HCT116 (cell line): ENCODE measurements around the gene TDRD12. TPM values are rescaled to one million over a fixed set of nuclear protein-coding genes. Genes with fewer than 3 reads are reported as not detected.

ENCODE experiments used
- ATAC-seq: fragments of 200-7000 bp; cut with Tn5 transposase; 2 replicates; pipeline ENCODE4 v1.9.1; 2020; ENCODE audit warnings: mild to moderate bottlenecking, moderate library complexity
- BruUV-seq: library from RNA; stranded (reverse); fragments of 400-500 nt; replicated peaks from 2 replicates; lab custom pipeline; 2021; lab: Mats Ljungman, UMichigan
- CTCF ChIA-PET: fragments of 300-600 bp; sonication (Branson Sonifier 250); formaldehyde crosslinking; loops from one replicate; lab custom pipeline; 2021; ENCODE audit warnings: antibody characterized with exemption; lab: Charles Lee
- POLR2A ChIA-PET: fragments of 300-600, 350-600 bp; sonication (Branson Sonifier 250); formaldehyde crosslinking; loops from one replicate; lab custom pipeline; 2021; ENCODE audit warnings: antibody characterized with exemption; lab: Charles Lee
- RAD21 ChIA-PET, 2 experiments: fragments of 300-600 bp; sonication (Branson Sonifier 250); formaldehyde crosslinking; loops; one replicate each; lab custom pipeline; 2023; ENCODE audit warnings: low total read pairs in 2 of 2; ENCODE audit not compliant: uncharacterized antibody in 2 of 2, unreplicated experiment in 2 of 2, low non-redundant PET in 1 of 2; lab: Charles Lee
- DNase-seq: peaks from one replicate; pipeline ENCODE4 v3.0.0-alpha.2; 2010; ENCODE audit warnings: low read depth, low spot score
- H2AFZ ChIP-seq: fragments of 200-600 bp; shearing (Covaris generic), sonication (generic); 2 replicates; pipeline ENCODE4 v1.6.1; 2017; ENCODE audit warnings: low read depth, mixed run types, mixed read lengths, antibody characterized with exemption, low read length; ENCODE audit not compliant: poor library complexity, severe bottlenecking
- H3K27ac ChIP-seq: 2 replicates; pipeline ENCODE4 v1.5.1; 2012; ENCODE audit warnings: low read depth, low read length
- H3K27me3 ChIP-seq: fragments of 200-600 bp; sonication (generic); 2 replicates; pipeline ENCODE4 v1.6.1; 2016; ENCODE audit warnings: mixed run types, low read length, mixed read lengths; ENCODE audit not compliant: insufficient read depth
- H3K36me3 ChIP-seq, 2 experiments: fragments of 200-500 bp in 1 of 2; fragments of 200-600 bp in 1 of 2; sonication (Bioruptor generic) in 1 of 2; sonication (generic) in 1 of 2; 2 replicates each; pipeline versions ENCODE4 v1.5.1 to v1.6.1; 2014 to 2016; ENCODE audit warnings: low read length in 2 of 2, inconsistent platforms in 1 of 2, mixed read lengths in 1 of 2, mixed run types in 1 of 2; ENCODE audit not compliant: insufficient read depth in 2 of 2, control insufficient read depth in 1 of 2
- H3K4me1 ChIP-seq, 2 experiments: fragments of 200-600 bp in 1 of 2; sonication (generic) in 1 of 2; 2 replicates each; pipeline versions ENCODE4 v1.5.1 to v1.6.1; 2012 to 2017; ENCODE audit warnings: low read length in 2 of 2, inconsistent platforms in 1 of 2, mild to moderate bottlenecking in 1 of 2, mixed read lengths in 1 of 2, mixed run types in 1 of 2, moderate library complexity in 1 of 2; ENCODE audit not compliant: insufficient read depth in 2 of 2, control insufficient read depth in 1 of 2
- H3K4me2 ChIP-seq: fragments of 200-600 bp; sonication (generic); 2 replicates; pipeline ENCODE4 v1.6.1; 2017; ENCODE audit warnings: mixed run types, low read length, mixed read lengths
- H3K4me3 ChIP-seq, 2 experiments: fragments of 200-600 bp in 1 of 2; sonication (generic) in 1 of 2; replicated peaks in 1 of 2; 2 replicates each; pipeline ENCODE4 v1.5.1; 2011 to 2016; ENCODE audit warnings: low read length in 2 of 2, control low read depth in 1 of 2, low read depth in 1 of 2, mild to moderate bottlenecking in 1 of 2, mixed read lengths in 1 of 2, mixed run types in 1 of 2
- H3K79me2 ChIP-seq: fragments of 200-600 bp; sonication (generic); 2 replicates; pipeline ENCODE4 v1.6.1; 2017; ENCODE audit warnings: mild to moderate bottlenecking, mixed run types, low read length, moderate library complexity, mixed read lengths; ENCODE audit not compliant: insufficient read depth
- H3K9ac ChIP-seq: fragments of 200-600 bp; sonication (generic); 2 replicates; pipeline ENCODE4 v1.6.1; 2016; ENCODE audit warnings: low read length, mixed read lengths
- H3K9me2 ChIP-seq: fragments of 200-600 bp; sonication (generic), shearing (Covaris generic); 2 replicates; pipeline ENCODE4 v1.6.1; 2017; ENCODE audit warnings: mixed run types, mild to moderate bottlenecking, moderate library complexity; ENCODE audit not compliant: insufficient read depth
- H3K9me3 ChIP-seq, 2 experiments: fragments of 200-500 bp in 1 of 2; fragments of 200-600 bp in 1 of 2; sonication (Bioruptor generic) in 1 of 2; sonication (generic) in 1 of 2; 2 replicates each; pipeline ENCODE4 v1.6.1; 2014 to 2017; ENCODE audit warnings: low read length in 2 of 2, mixed read lengths in 2 of 2, inconsistent platforms in 1 of 2, low read depth in 1 of 2, mild to moderate bottlenecking in 1 of 2, mixed run types in 1 of 2, moderate library complexity in 1 of 2; ENCODE audit not compliant: control insufficient read depth in 1 of 2, insufficient read depth in 1 of 2
- H4K20me1 ChIP-seq: fragments of 200-600 bp; sonication (generic), shearing (Covaris generic); 2 replicates; pipeline ENCODE4 v1.6.1; 2017; ENCODE audit warnings: mixed run types, mild to moderate bottlenecking, moderate library complexity; ENCODE audit not compliant: insufficient read depth
- CEBPB ChIP-seq: IDR thresholded peaks from 2 replicates; pipeline ENCODE4 v1.6.1; 2012; ENCODE audit warnings: low read depth
- CTCF ChIP-seq, 3 experiments: fragments of 200-600 bp in 1 of 3; sonication (generic) in 1 of 3; IDR thresholded peaks in 2 of 3; conservative IDR thresholded peaks in 1 of 3; 2 replicates each; pipeline ENCODE4 v1.5.1; 2012 to 2017; ENCODE audit warnings: low read depth in 2 of 3, low read length in 2 of 3, antibody characterized with exemption in 1 of 3, borderline replicate concordance in 1 of 3, control low read depth in 1 of 3, mild to moderate bottlenecking in 1 of 3, mixed read lengths in 1 of 3, mixed run types in 1 of 3, moderate library complexity in 1 of 3; ENCODE audit not compliant: insufficient read depth in 1 of 3
- ELF1 ChIP-seq: IDR thresholded peaks from 2 replicates; pipeline ENCODE4 v1.6.1; 2012; ENCODE audit warnings: low read depth, borderline replicate concordance
- EZH2phosphoT487 ChIP-seq: fragments of 200-600 bp; IDR thresholded peaks from 2 replicates; pipeline ENCODE4 v1.6.1; 2018; ENCODE audit warnings: antibody characterized with exemption, borderline replicate concordance
- JUND ChIP-seq: IDR thresholded peaks from 2 replicates; pipeline ENCODE4 v1.6.1; 2012
- POLR2AphosphoS5 ChIP-seq: IDR thresholded peaks from 2 replicates; pipeline ENCODE4 v1.6.1; 2011; ENCODE audit warnings: mild to moderate bottlenecking, low read depth, low read length, moderate library complexity
- RAD21 ChIP-seq: IDR thresholded peaks from 2 replicates; pipeline ENCODE4 v1.6.1; 2012; ENCODE audit warnings: low read depth, mild to moderate bottlenecking
- REST ChIP-seq: IDR thresholded peaks from 2 replicates; pipeline ENCODE4 v1.6.1; 2012; ENCODE audit warnings: low read depth
- TCF7L2 ChIP-seq: IDR thresholded peaks from 2 replicates; pipeline ENCODE4 v1.7.0; 2011; ENCODE audit warnings: borderline replicate concordance, inconsistent platforms; ENCODE audit not compliant: insufficient read depth, insufficient read length; ENCODE audit errors: extremely low read depth
- intact Hi-C: fragments of 100-400 bp; cut with micrococcal nuclease; formaldehyde crosslinking; loops from 2 replicates; pipeline ENCODE4 v1.10.0; 2022
- total RNA-seq: library from RNA; stranded (reverse); gene quantifications from one replicate; pipeline ENCODE4 v1.2.1, GENCODE V29; 2021; ENCODE audit not compliant: unreplicated experiment
- TF ChIP-seq, protein P1 (sequence below): IDR thresholded peaks from 2 replicates; pipeline ENCODE4 v1.6.1; 2011; ENCODE audit warnings: mild to moderate bottlenecking, low read length, moderate library complexity; ENCODE audit not compliant: insufficient replicate concordance; ENCODE audit errors: extremely low read depth

The TDRD12 gene
- total RNA-seq, 1 experiment from 2014 or later, result 0.30 TPM

DNA sequence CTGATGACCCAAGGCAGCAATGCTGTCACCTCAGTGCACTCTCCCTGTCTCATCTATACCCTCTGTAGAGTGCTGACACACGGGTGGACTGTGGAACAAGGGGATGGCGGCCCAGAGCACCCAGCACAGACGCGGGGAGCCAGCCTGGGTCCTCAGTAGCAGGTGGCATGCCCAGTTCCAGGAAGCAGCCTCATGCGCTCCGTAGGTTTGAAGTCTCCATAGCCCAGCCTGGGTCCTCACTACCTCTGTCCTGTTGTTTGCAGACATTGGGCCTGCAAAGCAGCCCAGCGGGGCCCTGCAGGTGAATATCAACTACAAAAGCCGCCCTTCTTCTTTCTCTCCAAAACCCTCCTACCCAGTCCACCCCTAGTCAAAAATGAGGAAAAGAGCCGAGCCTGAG is 155.0 kb downstream of the TDRD12 start:
- intact Hi-C loops, result no loop called here
- DNase-seq (no peak), ATAC-seq (no peak)
- Histone ChIP-seq H3K27ac (no peak overlapping the region), H3K4me2 (no peak overlapping the region), H3K4me1 (no peaks in the 10 kb centered on the region), H3K79me2 (no peaks in the 10 kb centered on the region), H3K9me2 (no peaks in the 10 kb centered on the region), H3K4me3 (no peak overlapping the region), H4K20me1 (no peaks in the 10 kb centered on the region), H3K9ac (no peak overlapping the region), H3K9me3 (no peaks in the 10 kb centered on the region), H3K27me3 (no peaks in the 10 kb centered on the region), H3K36me3 (no peaks in the 10 kb centered on the region), H2AFZ (no peak overlapping the region)
- no TSS peak for BruUV-seq
- TF ChIP-seq REST (no peak), CEBPB (no peak), CTCF (IDR thresholded peaks at IDR 0.05 in 2 of 3, conservative IDR thresholded peaks at IDR 0.05 in 1 of 3; ENCODE audit: borderline replicate concordance in 1 of 3, insufficient read depth in 1 of 3, low read depth in 2 of 3, low read length in 2 of 3) (no peak), JUND (no peak), RAD21 (no peak), TCF7L2 (no peak), ELF1 (no peak), POLR2AphosphoS5 (no peak), EZH2phosphoT487 (no peak)
- TF ChIP-seq, protein P1, sequence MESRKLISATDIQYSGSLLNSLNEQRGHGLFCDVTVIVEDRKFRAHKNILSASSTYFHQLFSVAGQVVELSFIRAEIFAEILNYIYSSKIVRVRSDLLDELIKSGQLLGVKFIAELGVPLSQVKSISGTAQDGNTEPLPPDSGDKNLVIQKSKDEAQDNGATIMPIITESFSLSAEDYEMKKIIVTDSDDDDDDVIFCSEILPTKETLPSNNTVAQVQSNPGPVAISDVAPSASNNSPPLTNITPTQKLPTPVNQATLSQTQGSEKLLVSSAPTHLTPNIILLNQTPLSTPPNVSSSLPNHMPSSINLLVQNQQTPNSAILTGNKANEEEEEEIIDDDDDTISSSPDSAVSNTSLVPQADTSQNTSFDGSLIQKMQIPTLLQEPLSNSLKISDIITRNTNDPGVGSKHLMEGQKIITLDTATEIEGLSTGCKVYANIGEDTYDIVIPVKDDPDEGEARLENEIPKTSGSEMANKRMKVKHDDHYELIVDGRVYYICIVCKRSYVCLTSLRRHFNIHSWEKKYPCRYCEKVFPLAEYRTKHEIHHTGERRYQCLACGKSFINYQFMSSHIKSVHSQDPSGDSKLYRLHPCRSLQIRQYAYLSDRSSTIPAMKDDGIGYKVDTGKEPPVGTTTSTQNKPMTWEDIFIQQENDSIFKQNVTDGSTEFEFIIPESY, result no peak
- POLR2A ChIA-PET, result no interaction called here
- CTCF ChIA-PET, result no interaction called here
- RAD21 ChIA-PET, result no interaction called here
